H1 (cell line): ENCODE measurements around the gene GUCY1A1. TPM values are rescaled to one million over a fixed set of nuclear protein-coding genes. Genes with fewer than 3 reads are reported as not detected.

Experiments
- CTCF ChIA-PET: fragments of 300-600 bp; sonication (Branson Sonifier 250); formaldehyde crosslinking; loops from one replicate; lab custom pipeline; 2021; ENCODE audit not compliant: partially characterized antibody; lab: Charles Lee
- POLR2A ChIA-PET: fragments of 300-600 bp; sonication (Branson Sonifier 250); formaldehyde crosslinking; loops from one replicate; lab custom pipeline; 2021; ENCODE audit warnings: inconsistent platforms; ENCODE audit not compliant: partially characterized antibody; lab: Charles Lee
- DNase-seq, 2 experiments: peaks; one replicate each; pipeline versions ENCODE4 v3.0.0 to v3.0.0-alpha.2; 2010 to 2022; ENCODE audit warnings: low spot score in 2 of 2, low read depth in 1 of 2, mixed read lengths in 1 of 2
- FAIRE-seq: peaks from 2 replicates; lab custom pipeline; 2011; peaks lifted over from hg19 to GRCh38; lab: Jason Lieb, UNC
- H2AFZ ChIP-seq: 2 replicates; pipeline ENCODE4 v1.8.1; 2012; ENCODE audit warnings: low read length, inconsistent platforms
- H2AK5ac ChIP-seq: 2 replicates; pipeline ENCODE4 v1.6.1; 2013; ENCODE audit warnings: low read depth, low read length
- H2BK120ac ChIP-seq: replicated peaks from 2 replicates; pipeline ENCODE3; 2013; ENCODE audit warnings: low read depth, low read length, inconsistent platforms
- H2BK12ac ChIP-seq: 2 replicates; pipeline ENCODE4 v1.6.1; 2013; ENCODE audit warnings: low read depth, low read length
- H2BK15ac ChIP-seq: 2 replicates; pipeline ENCODE4 v1.6.1; 2013; ENCODE audit warnings: low read length
- H2BK20ac ChIP-seq: 2 replicates; pipeline ENCODE4 v1.6.1; 2013; ENCODE audit warnings: low read length
- H2BK5ac ChIP-seq: 2 replicates; pipeline ENCODE4 v1.6.1; 2013; ENCODE audit warnings: low read depth, low read length
- H3K14ac ChIP-seq: 2 replicates; pipeline ENCODE4 v1.6.1; 2013; ENCODE audit warnings: inconsistent platforms; ENCODE audit not compliant: insufficient read length
- H3K18ac ChIP-seq: 2 replicates; pipeline ENCODE4 v1.6.1; 2013; ENCODE audit warnings: low read length; ENCODE audit errors: extremely low read depth
- H3K23ac ChIP-seq: 2 replicates; pipeline ENCODE4 v1.6.1; 2013; ENCODE audit warnings: inconsistent platforms; ENCODE audit not compliant: insufficient read length
- H3K23me2 ChIP-seq: 2 replicates; pipeline ENCODE4 v1.6.1; 2013; ENCODE audit warnings: low read depth, low read length
- H3K27ac ChIP-seq: 2 replicates; pipeline ENCODE4 v1.6.1; 2011; ENCODE audit warnings: low read depth, low read length, inconsistent platforms
- H3K27me3 ChIP-seq, 4 experiments: replicated peaks in 1 of 4; 1 replicate in 1 of 4; 2 replicates in 3 of 4; pipeline versions ENCODE4 v1.6.1 to v1.8.1; 2011 to 2013; ENCODE audit warnings: low read length in 3 of 4, mild to moderate bottlenecking in 3 of 4, inconsistent platforms in 2 of 4, mixed read lengths in 2 of 4, moderate library complexity in 1 of 4; ENCODE audit not compliant: control insufficient read depth in 3 of 4, insufficient read depth in 3 of 4; ENCODE audit errors: extremely low read depth in 1 of 4
- H3K36me3 ChIP-seq, 4 experiments: 2 replicates each; pipeline versions ENCODE4 v1.6.1 to v1.8.1; 2011 to 2013; ENCODE audit warnings: mild to moderate bottlenecking in 4 of 4, low read length in 3 of 4, moderate library complexity in 2 of 4, control low read depth in 1 of 4, inconsistent platforms in 1 of 4; ENCODE audit not compliant: insufficient read depth in 4 of 4, control insufficient read depth in 2 of 4
- H3K4ac ChIP-seq: replicated peaks from 2 replicates; pipeline ENCODE3; 2013; ENCODE audit warnings: low read length, low read depth, mixed read lengths, inconsistent platforms; ENCODE audit not compliant: insufficient read length
- H3K4me1 ChIP-seq, 4 experiments: replicated peaks in 1 of 4; 1 replicate in 1 of 4; 2 replicates in 3 of 4; pipeline versions ENCODE4 v1.6.1 to v1.8.1; 2011 to 2013; ENCODE audit warnings: low read length in 3 of 4, inconsistent platforms in 2 of 4, mixed read lengths in 1 of 4; ENCODE audit not compliant: insufficient read depth in 4 of 4, control insufficient read depth in 3 of 4
- H3K4me2 ChIP-seq, 2 experiments: 2 replicates each; pipeline versions ENCODE4 v1.6.1 to v1.8.1; 2011 to 2013; ENCODE audit warnings: low read depth in 2 of 2, low read length in 2 of 2, control low read depth in 1 of 2, inconsistent platforms in 1 of 2, mild to moderate bottlenecking in 1 of 2; ENCODE audit not compliant: insufficient read depth in 1 of 2
- H3K4me3 ChIP-seq, 4 experiments: fragments of 200-600, 300-600 bp in 1 of 4; sonication (generic), shearing (Covaris generic), sonication (Bioruptor Twin) in 1 of 4; 2 replicates each; pipeline versions ENCODE4 v1.5.1 to v1.8.1; 2011 to 2016; ENCODE audit warnings: low read length in 4 of 4, low read depth in 3 of 4, control low read depth in 2 of 4, inconsistent platforms in 2 of 4, mild to moderate bottlenecking in 2 of 4, mixed read lengths in 1 of 4, moderate library complexity in 1 of 4; ENCODE audit not compliant: insufficient read depth in 2 of 4; ENCODE audit errors: extremely low read depth in 1 of 4
- H3K56ac ChIP-seq: replicated peaks from 2 replicates; pipeline ENCODE3; 2013; ENCODE audit warnings: low read depth, mild to moderate bottlenecking, mixed read lengths, low read length, inconsistent platforms; ENCODE audit not compliant: insufficient read length
- H3K79me1 ChIP-seq: 2 replicates; pipeline ENCODE4 v1.6.1; 2013; ENCODE audit warnings: low read depth, low read length, control low read depth
- H3K79me2 ChIP-seq, 2 experiments: 2 replicates each; pipeline versions ENCODE4 v1.6.1 to v1.8.1; 2012 to 2013; ENCODE audit warnings: low read length in 2 of 2, mild to moderate bottlenecking in 2 of 2, inconsistent platforms in 1 of 2; ENCODE audit not compliant: insufficient read depth in 2 of 2, control insufficient read depth in 1 of 2
- H3K9ac ChIP-seq, 4 experiments: replicated peaks in 1 of 4; 1 replicate in 1 of 4; 2 replicates in 3 of 4; pipeline versions ENCODE4 v1.6.1 to v1.8.1; 2011 to 2013; ENCODE audit warnings: low read depth in 3 of 4, low read length in 3 of 4, control low read depth in 2 of 4, mild to moderate bottlenecking in 2 of 4, moderate library complexity in 2 of 4, inconsistent platforms in 1 of 4; ENCODE audit errors: extremely low read depth in 1 of 4
- H3K9me3 ChIP-seq, 2 experiments: 2 replicates each; pipeline versions ENCODE4 v1.6.1 to v1.8.1; 2012 to 2013; ENCODE audit warnings: mild to moderate bottlenecking in 2 of 2, moderate library complexity in 2 of 2, control low read depth in 1 of 2, inconsistent platforms in 1 of 2, low read depth in 1 of 2, low read length in 1 of 2, mixed read lengths in 1 of 2; ENCODE audit not compliant: insufficient read depth in 2 of 2
- H4K20me1 ChIP-seq, 2 experiments: replicated peaks in 1 of 2; 2 replicates each; pipeline versions ENCODE3 to v1.8.1; 2011 to 2013; ENCODE audit warnings: inconsistent platforms in 2 of 2, low read length in 2 of 2, mild to moderate bottlenecking in 1 of 2; ENCODE audit not compliant: insufficient read depth in 2 of 2, control insufficient read depth in 1 of 2
- H4K5ac ChIP-seq: 2 replicates; pipeline ENCODE4 v1.6.1; 2013; ENCODE audit warnings: low read length, low read depth, mixed read lengths, inconsistent platforms; ENCODE audit not compliant: insufficient read length
- H4K8ac ChIP-seq: 2 replicates; pipeline ENCODE4 v1.8.0; 2013; ENCODE audit warnings: mild to moderate bottlenecking, moderate library complexity, low read length, inconsistent platforms; ENCODE audit not compliant: insufficient read depth; ENCODE audit errors: extremely low read depth
- H4K91ac ChIP-seq: replicated peaks from 2 replicates; pipeline ENCODE3; 2013; ENCODE audit warnings: low read length, mixed read lengths, inconsistent platforms; ENCODE audit not compliant: insufficient read length
- CBX8 ChIP-seq: fragments of 300-800, 300-1000 bp; sonication (generic); IDR thresholded peaks from 2 replicates; pipeline ENCODE4 v1.7.1; 2016; ENCODE audit warnings: low read depth, low read length, borderline replicate concordance
- CHD2 ChIP-seq: IDR thresholded peaks from 2 replicates; pipeline ENCODE4 v1.6.1; 2012; ENCODE audit warnings: low read length, improper control_type of control experiment
- CTBP2 ChIP-seq: IDR thresholded peaks from 2 replicates; pipeline ENCODE4 v1.7.0; 2011; ENCODE audit warnings: borderline replicate concordance, mild to moderate bottlenecking, moderate library complexity, mixed read lengths, low read length; ENCODE audit not compliant: insufficient read depth, insufficient read length
- EP300 ChIP-seq, 2 experiments: IDR thresholded peaks; 1 replicate in 1 of 2; 2 replicates in 1 of 2; pipeline ENCODE4 v1.6.1; 2011 to 2012; ENCODE audit warnings: low read depth in 2 of 2, low read length in 2 of 2, mild to moderate bottlenecking in 2 of 2, borderline replicate concordance in 1 of 2, inconsistent platforms in 1 of 2, moderate library complexity in 1 of 2
- HDAC2 ChIP-seq, 2 experiments: fragments of 300-600 bp in 1 of 2; sonication (generic) in 1 of 2; IDR thresholded peaks; 2 replicates each; pipeline ENCODE4 v1.6.1; 2011 to 2012; ENCODE audit warnings: low read depth in 2 of 2, low read length in 2 of 2, mild to moderate bottlenecking in 2 of 2, moderate library complexity in 2 of 2, borderline replicate concordance in 1 of 2, inconsistent platforms in 1 of 2
- KDM1A ChIP-seq: fragments of 200-600, 300-600 bp; sonication (generic); IDR thresholded peaks from 2 replicates; pipeline ENCODE4 v1.7.1; 2016; ENCODE audit warnings: mild to moderate bottlenecking, low read length, borderline replicate concordance
- KDM5A ChIP-seq: fragments of 200-600 bp; IDR thresholded peaks from 2 replicates; pipeline ENCODE4 v1.7.1; 2012; ENCODE audit warnings: mild to moderate bottlenecking, low read length, inconsistent platforms, mixed read lengths
- RBBP5 ChIP-seq: IDR thresholded peaks from 2 replicates; pipeline ENCODE4 v1.7.1; 2012; ENCODE audit warnings: low read depth, mild to moderate bottlenecking, inconsistent platforms, low read length, moderate library complexity, borderline replicate concordance
- RNF2 ChIP-seq: fragments of 200-900, 300-1000 bp; sonication (generic); IDR thresholded peaks from 2 replicates; pipeline ENCODE4 v1.7.1; 2016; ENCODE audit warnings: borderline replicate concordance, low read depth, mild to moderate bottlenecking, antibody characterized with exemption, low read length; ENCODE audit not compliant: poor library complexity, severe bottlenecking; ENCODE audit errors: missing control alignments
- RXRA ChIP-seq: IDR thresholded peaks from 2 replicates; pipeline ENCODE4 v1.6.1; 2011; ENCODE audit warnings: low read depth, mild to moderate bottlenecking, low read length, moderate library complexity; ENCODE audit not compliant: insufficient read depth
- SP4 ChIP-seq: IDR thresholded peaks from 2 replicates; pipeline ENCODE4 v1.6.1; 2012; ENCODE audit warnings: low read length, inconsistent platforms
- ZNF274 ChIP-seq: IDR thresholded peaks from 2 replicates; pipeline ENCODE4 v1.7.0; 2012; ENCODE audit warnings: low read length, borderline replicate concordance; ENCODE audit errors: extremely low read depth
- WGBS, 2 experiments: shearing (Covaris generic) in 1 of 2; methylation state at CpG; one replicate each; pipeline versions ENCODE4 v1.1.6 to v1.1.7; 2013 to 2015; ENCODE audit warnings: low lambda C conversion rate in 2 of 2, mixed read lengths in 2 of 2, inconsistent platforms in 1 of 2, low coverage in 1 of 2, missing lambda C conversion rate in 1 of 2; ENCODE audit not compliant: insufficient replicate concordance in 2 of 2, insufficient coverage in 1 of 2, insufficient read length in 1 of 2; ENCODE audit errors: extremely low coverage in 1 of 2, missing lambda C conversion rate in 1 of 2; 5-methylcytosine and 5-hydroxymethylcytosine counted together
- polyA plus RNA-seq, 7 experiments: library from polyadenylated mRNA; depleted of rRNA in 3 of 7; stranded (reverse) in 5 of 7; unstranded in 2 of 7; fragments of >200 nt in 5 of 7; fragments of 200-250 nt in 2 of 7; gene quantifications; 1 replicate in 5 of 7; 2 replicates in 1 of 7; 4 replicates in 1 of 7; pipeline versions ENCODE4 v1.2.1 to v1.2.3, GENCODE V29; 2011 to 2013; ENCODE audit warnings: missing spikeins in 2 of 7, mixed read lengths in 2 of 7
- total RNA-seq: library from RNA; stranded (reverse); fragmentation: NEBNext Ultra II Directional; extraction: Animal tissue kit (Norgen Biotek cat#: 25700); gene quantifications from 2 replicates; pipeline ENCODE4 v1.2.1, GENCODE V29; 2021
- TF ChIP-seq, protein P1 (sequence below): IDR thresholded peaks from 2 replicates; pipeline ENCODE4 v1.6.1; 2012; ENCODE audit warnings: inconsistent platforms

The GUCY1A1 gene
- total and polyA plus RNA-seq, 2 of the 8 experiments (the other 6 are each of a cell fraction or from before 2014, with no cell fraction given) = not detected

DNA sequence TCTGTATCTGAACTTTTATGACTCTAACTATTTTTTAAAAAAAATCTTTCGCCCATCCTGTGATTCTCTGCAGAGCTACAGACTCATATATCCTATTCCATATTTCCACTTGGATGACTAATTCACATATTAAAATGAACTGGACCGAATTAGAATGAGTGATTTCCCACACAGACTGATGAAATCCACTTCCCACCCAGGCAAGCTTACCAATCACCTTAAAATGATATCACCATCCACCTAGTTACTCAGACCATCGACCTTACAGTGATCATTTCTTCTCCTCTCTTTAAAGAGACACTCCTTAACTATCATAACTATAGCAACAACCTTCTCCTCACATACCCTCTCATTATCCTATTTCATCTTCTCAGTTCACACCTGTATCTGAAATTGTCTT, 58.1 kb downstream of the GUCY1A1 start:
- no peak overlapping the region for H3K4ac ChIP-seq
- no peak overlapping the region for H2BK12ac ChIP-seq
- H3K23ac ChIP-seq = no peak overlapping the region
- H3K4me3 ChIP-seq = no peak overlapping the region
- 0 out of 7 replicates have a peak, but pooled peaks cover 0 to 3% (median 0%) of the 10 kb centered on the region in 4 experiments for H3K4me1 ChIP-seq
- H4K91ac ChIP-seq = no peak overlapping the region
- no peak overlapping the region for H3K18ac ChIP-seq
- H3K9me3 ChIP-seq = no peaks in the 10 kb centered on the region
- H2BK5ac ChIP-seq = no peak overlapping the region
- no peak for FAIRE-seq
- no peak overlapping the region for H3K9ac ChIP-seq
- H4K8ac ChIP-seq = no peak overlapping the region
- H2AFZ ChIP-seq = no peak overlapping the region
- 81% methylated on average over 3 of the region's 3 CpGs; no CpG with 5 or more reads in 1 of the 2 experiments for WGBS, 2 experiments
- POLR2A ChIA-PET = no interaction called here
- H3K23me2 ChIP-seq = no peaks in the 10 kb centered on the region
- no peaks in the 10 kb centered on the region for H3K79me1 ChIP-seq
- no peak overlapping the region for H4K5ac ChIP-seq
- no peak overlapping the region for H2BK120ac ChIP-seq
- H3K14ac ChIP-seq = no peak overlapping the region
- DNase-seq = no peak
- H3K79me2 ChIP-seq = no peaks in the 10 kb centered on the region
- H2BK15ac ChIP-seq = no peak overlapping the region
- H3K56ac ChIP-seq = no peak overlapping the region
- no peak overlapping the region for H3K4me2 ChIP-seq
- CTCF ChIA-PET = no interaction called here
- H3K27ac ChIP-seq = no peak overlapping the region
- H2AK5ac ChIP-seq = no peak overlapping the region
- H3K27me3 ChIP-seq = no peaks in the 10 kb centered on the region
- no peaks in the 10 kb centered on the region for H3K36me3 ChIP-seq
- no peaks in the 10 kb centered on the region for H4K20me1 ChIP-seq
- no peak overlapping the region for H2BK20ac ChIP-seq
- TF ChIP-seq CTBP2 (no peak), KDM5A (no peak), RXRA (no peak), EP300 (IDR thresholded peaks at IDR 0.05; ENCODE audit: borderline replicate concordance in 1 of 2, low read depth in 2 of 2, low read length in 2 of 2) (no peak), RNF2 (no peak), HDAC2 (IDR thresholded peaks at IDR 0.05; ENCODE audit: borderline replicate concordance in 1 of 2, low read depth in 2 of 2, low read length in 2 of 2) (no peak), RBBP5 (no peak), SP4 (no peak), KDM1A (no peak), ZNF274 (no peak), CBX8 (no peak), CHD2 (no peak)
- TF ChIP-seq, protein P1, sequence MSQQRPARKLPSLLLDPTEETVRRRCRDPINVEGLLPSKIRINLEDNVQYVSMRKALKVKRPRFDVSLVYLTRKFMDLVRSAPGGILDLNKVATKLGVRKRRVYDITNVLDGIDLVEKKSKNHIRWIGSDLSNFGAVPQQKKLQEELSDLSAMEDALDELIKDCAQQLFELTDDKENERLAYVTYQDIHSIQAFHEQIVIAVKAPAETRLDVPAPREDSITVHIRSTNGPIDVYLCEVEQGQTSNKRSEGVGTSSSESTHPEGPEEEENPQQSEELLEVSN = no peak
